Activated CD8-positive, alpha-beta memory T cell treated with anti-CD3 and anti-CD28 coated beads for 36 hours (primary cell): ENCODE results near the gene ANKMY1. TPM values are rescaled to one million over a fixed set of nuclear protein-coding genes. Genes with fewer than 3 reads are reported as not detected.

Source experiments
- CTCF ChIA-PET: fragments of 350-600 bp; sonication (Branson Sonifier 250); formaldehyde crosslinking; loops from one replicate; lab custom pipeline; 2021; ENCODE audit warnings: antibody characterized with exemption; lab: Charles Lee
- POLR2A ChIA-PET: fragments of 350-600 bp; sonication (Branson Sonifier 250); formaldehyde crosslinking; loops from one replicate; lab custom pipeline; 2021; ENCODE audit warnings: antibody characterized with exemption; lab: Charles Lee
- total RNA-seq, 2 experiments: library from RNA; stranded (reverse); gene quantifications; one replicate each; pipeline ENCODE4 v1.2.3, GENCODE V29; 2021

The ANKMY1 gene
- total RNA-seq, 2 experiments from 2014 or later: 21.1 to 23.0 TPM

GRCh38 chr2:240585681-240586197 is 28.0 kb upstream of the ANKMY1 start:
- POLR2A ChIA-PET: interaction anchor here (0.7 to 3.6 kb wide), 10 partner anchors 14 to 517 kb away, joined by 3 to 52 read pairs (median 8); partner anchors contain the start of genes GPR35, MTERF4 and RNPEPL1
- CTCF ChIA-PET: interaction anchor here (1.2 to 5.9 kb wide), 6 partner anchors 20 to 72 kb away, joined by 3 to 42 read pairs (median 8); partner anchors contain the start of gene DUSP28

DNA sequence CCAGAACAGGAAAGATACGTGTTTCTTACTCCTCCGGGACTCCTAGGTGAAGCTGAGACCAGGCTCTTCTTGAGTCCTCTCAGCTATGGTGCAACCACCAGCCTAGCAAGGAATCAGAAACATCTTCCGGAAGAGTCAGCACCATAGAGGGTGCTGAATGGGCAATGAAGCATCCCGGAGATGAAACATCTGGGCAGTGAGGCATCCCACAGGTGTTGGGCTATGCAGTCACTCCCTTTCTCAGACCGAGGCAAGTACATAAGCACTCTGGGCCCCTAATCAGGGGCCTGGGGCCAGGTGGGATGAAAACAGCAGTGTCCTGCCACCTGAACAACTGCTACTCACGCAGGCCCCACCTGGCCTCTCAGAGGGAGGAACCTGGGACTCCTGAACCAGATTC is 27.3 kb upstream of the ANKMY1 start:
- ChIA-PET POLR2A (interaction anchor here (2.6 to 3.6 kb wide), 3 partner anchors 16 to 36 kb away, joined by 17 to 52 read pairs (median 20); partner anchors contain the start of gene RNPEPL1), CTCF (interaction anchor here (2.5 to 5.9 kb wide), 2 partner anchors 19 to 36 kb away, joined by 6 to 42 read pairs; no protein-coding TSS in a partner anchor)

- ChIA-PET POLR2A (interaction anchor here (3.5 kb wide), 1 partner anchor 19 kb away, joined by 52 read pairs; no protein-coding TSS in a partner anchor), CTCF (interaction anchor here (5.9 kb wide), 1 partner anchor 19 kb away, joined by 42 read pairs; no protein-coding TSS in a partner anchor)
These were observed 26.8 kb upstream of the ANKMY1 start for GRCh38 chr2:240584486-240585031.

DNA sequence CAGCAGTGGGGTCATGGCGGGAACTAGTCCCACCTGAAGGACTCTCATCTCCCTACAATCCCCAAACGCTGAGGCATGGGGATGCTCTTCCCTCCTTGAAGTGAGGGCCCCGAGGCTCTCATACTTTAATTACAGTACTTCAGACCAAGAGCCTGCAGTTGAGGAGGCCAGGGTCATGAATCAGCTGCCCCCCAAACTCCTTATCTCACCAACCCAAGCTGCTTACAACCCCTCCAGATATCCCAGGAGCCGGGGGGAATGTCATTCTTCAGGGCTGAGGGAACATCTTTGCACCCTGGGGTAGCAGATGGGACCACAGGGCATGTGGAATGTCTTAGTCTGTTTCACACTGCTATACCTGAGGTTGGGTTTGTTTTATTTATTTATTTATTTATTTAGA is 26.0 kb upstream of the ANKMY1 start:
- POLR2A ChIA-PET: no interaction called here
- CTCF ChIA-PET: no interaction called here

- POLR2A ChIA-PET: no interaction called here
- CTCF ChIA-PET: interaction anchor here (1.7 kb wide), 1 partner anchor 17 kb away, joined by 8 read pairs; no protein-coding TSS in a partner anchor
These were observed 25.0 kb upstream of the ANKMY1 start for GRCh38 chr2:240582781-240583180.

GRCh38 chr2:240581811-240582210 is 24.0 kb upstream of the ANKMY1 start:
- ChIA-PET CTCF (interaction anchor here (1.5 to 3.1 kb wide), 3 partner anchors 13 to 21 kb away, joined by 3 to 14 read pairs (median 8); partner anchors contain the start of gene DUSP28), POLR2A (no interaction called here)

- ChIA-PET POLR2A (interaction anchor here (0.6 to 1.5 kb wide), 5 partner anchors 9 to 19 kb away, joined by 3 to 11 read pairs (median 5); partner anchors contain the start of gene RNPEPL1), CTCF (interaction anchor here (1.0 to 3.7 kb wide), 6 partner anchors 9 to 66 kb away, joined by 3 to 30 read pairs (median 6); partner anchors contain the start of gene DUSP28)
These were observed 22.2 kb upstream of the ANKMY1 start for GRCh38 chr2:240579771-240580614.

- ChIA-PET CTCF (interaction anchor here (1.0 to 3.7 kb wide), 6 partner anchors 8 to 65 kb away, joined by 3 to 30 read pairs (median 6); partner anchors contain the start of gene DUSP28), POLR2A (interaction anchor here (1.1 to 1.5 kb wide), 4 partner anchors 10 to 18 kb away, joined by 3 to 11 read pairs (median 6); partner anchors contain the start of gene RNPEPL1)
These were observed 21.4 kb upstream of the ANKMY1 start for GRCh38 chr2:240579071-240579762.

- ChIA-PET POLR2A (no interaction called here), CTCF (interaction anchor here (3.7 kb wide), 1 partner anchor 12 kb away, joined by 30 read pairs; no protein-coding TSS in a partner anchor)
These were observed 20.7 kb upstream of the ANKMY1 start for GRCh38 chr2:240578488-240578887.

GRCh38 chr2:240578110-240578450 is 20.3 kb upstream of the ANKMY1 start:
- POLR2A ChIA-PET: no interaction called here

DNA sequence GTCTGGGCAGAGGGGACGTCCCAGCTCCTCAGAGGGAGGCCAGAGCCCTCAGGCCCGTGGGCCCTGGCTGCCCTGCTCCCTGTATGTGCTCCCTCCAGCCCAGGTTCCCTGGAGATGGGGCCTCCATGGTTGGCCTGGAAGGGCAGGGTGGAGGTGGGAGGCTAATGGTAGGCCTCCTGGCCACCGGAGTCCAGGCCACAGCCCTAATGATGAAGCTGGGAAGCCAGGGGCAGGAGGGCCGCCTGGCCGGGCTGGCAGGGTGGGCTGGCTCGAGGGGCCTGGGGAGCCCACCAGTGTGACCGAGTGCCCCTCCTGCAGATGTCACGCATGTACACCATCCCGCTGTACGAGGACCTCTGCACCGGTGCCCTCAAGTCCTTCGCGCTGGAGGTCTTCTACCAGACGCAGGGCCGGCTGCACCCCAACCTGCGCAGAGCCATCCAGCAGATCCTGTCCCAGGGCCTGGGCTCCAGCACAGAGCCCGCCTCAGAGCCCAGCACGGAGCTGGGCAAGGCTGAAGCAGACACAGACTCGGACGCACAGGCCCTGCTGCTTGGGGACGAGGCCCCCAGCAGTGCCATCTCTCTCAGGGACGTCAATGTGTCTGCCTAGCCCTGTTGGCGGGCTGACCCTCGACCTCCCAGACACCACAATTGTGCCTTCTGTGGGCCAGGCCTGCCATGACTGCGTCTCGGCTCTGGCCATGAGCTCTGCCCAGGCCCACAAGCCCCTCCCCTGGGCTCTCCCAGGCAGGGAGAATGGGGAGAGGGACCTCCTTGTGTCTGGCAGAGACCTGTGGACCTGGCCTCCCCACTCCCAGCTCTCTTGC is 19.7 kb upstream of the ANKMY1 start:
- POLR2A ChIA-PET: no interaction called here
- CTCF ChIA-PET: interaction anchor here (1.2 to 3.7 kb wide), 2 partner anchors 10 to 11 kb away, joined by 3 to 30 read pairs; no protein-coding TSS in a partner anchor

More at GRCh38 chr2:240578110-240578450, 20.3 kb upstream of the ANKMY1 start:
- CTCF ChIA-PET: interaction anchor here (1.2 to 3.7 kb wide), 2 partner anchors 10 to 12 kb away, joined by 3 to 30 read pairs; no protein-coding TSS in a partner anchor

DNA sequence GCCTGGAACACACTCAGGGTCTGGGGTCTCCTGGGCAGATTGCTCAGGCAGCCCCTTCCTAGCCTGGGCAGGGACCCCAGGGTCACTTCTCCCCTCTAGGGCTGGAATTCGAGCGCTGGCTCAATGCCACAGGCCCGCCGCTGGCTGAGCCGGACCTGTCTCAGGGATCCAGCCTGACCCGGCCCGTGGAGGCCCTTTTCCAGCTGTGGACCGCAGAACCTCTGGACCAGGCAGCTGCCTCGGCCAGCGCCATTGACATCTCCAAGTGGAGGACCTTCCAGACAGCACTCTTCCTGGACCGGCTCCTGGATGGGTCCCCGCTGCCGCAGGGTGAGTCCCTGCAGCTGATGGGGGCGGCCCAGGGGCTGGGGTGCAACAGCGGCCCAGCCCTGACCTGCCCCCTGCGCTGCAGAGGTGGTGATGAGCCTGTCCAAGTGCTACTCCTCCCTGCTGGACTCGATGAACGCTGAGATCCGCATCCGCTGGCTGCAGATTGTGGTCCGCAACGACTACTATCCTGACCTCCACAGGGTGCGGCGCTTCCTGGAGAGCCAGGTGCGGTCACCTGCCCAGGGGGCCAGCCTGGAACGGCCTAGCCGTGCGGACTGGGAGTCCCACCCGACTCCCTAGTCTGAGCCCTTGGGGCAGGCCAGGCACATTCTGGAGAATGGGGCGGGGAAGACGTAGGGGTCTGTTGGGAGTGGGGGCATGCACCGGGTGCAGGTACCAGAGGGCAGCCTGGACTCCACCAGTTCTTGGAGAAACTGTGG is 18.8 kb upstream of the ANKMY1 start:
- POLR2A ChIA-PET: no interaction called here
- CTCF ChIA-PET: interaction anchor here (1.2 kb wide), 1 partner anchor 11 kb away, joined by 3 read pairs; no protein-coding TSS in a partner anchor

- POLR2A ChIA-PET: no interaction called here
- CTCF ChIA-PET: no interaction called here
These were observed 18.2 kb upstream of the ANKMY1 start for GRCh38 chr2:240576036-240576435.

GRCh38 chr2:240575101-240575965 is 17.5 kb upstream of the ANKMY1 start:
- CTCF ChIA-PET: no interaction called here

DNA sequence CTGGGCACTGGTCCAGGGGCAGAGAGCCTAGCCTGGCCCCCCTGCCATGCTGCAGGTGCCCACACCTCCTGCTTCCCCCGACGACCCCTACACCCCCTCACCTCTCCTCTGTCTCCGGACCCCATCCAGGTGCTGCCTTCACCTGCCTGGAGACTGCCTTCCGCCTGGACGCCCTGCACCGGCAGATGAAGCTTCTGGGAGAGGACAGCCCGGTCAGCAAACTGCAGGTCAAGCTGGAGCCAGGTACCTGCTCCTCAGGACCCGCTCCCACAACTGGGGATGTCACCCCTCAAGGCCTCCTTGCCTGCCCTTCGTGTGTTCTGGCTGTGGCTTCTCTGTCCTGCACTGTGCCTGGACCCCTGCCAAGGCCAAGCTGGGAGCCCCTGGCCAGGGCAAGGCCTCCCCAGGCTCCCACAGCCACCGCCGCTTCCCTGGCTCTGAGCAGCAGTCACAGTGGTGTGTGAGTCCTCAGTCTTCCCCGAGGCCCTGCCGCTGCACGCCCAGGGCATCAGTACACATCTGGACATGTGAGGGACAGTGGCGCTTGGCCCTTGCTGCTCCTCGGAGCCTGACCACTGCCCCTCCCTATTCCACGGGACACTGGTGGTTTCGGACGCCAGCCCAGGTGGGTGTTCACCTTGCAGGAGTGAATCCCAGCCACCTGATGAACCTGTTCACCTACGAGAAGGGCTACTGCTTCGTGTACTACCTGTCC is 16.8 kb upstream of the ANKMY1 start:
- ChIA-PET CTCF (no interaction called here), POLR2A (no interaction called here)

More at GRCh38 chr2:240575101-240575965, 17.5 kb upstream of the ANKMY1 start:
- POLR2A ChIA-PET: no interaction called here
